ENCODE measurements around the gene PJA2.

PJA2 gene

GRCh38 chr5:109387408-109387974 lies 22.3 kb downstream of the PJA2 start:
- Histone ChIP-seq H3K9ac (ENCODE audit: low read depth in 1 of 2, low read length in 2 of 2) (no peak overlapping the region), H3K27me3 (ENCODE audit: control insufficient read depth in 2 of 2, insufficient read depth in 2 of 2, low read length in 2 of 2) (no peaks in the 10 kb centered on the region), H3K4me3 (ENCODE audit: low read length in 2 of 2) (no peak overlapping the region), H3K4me1 (ENCODE audit: control insufficient read depth in 2 of 2, insufficient read depth in 2 of 2, low read length in 2 of 2) (peaks cover 0 to 12% of the 10 kb centered on the region in 2 donors), H3K36me3 (ENCODE audit: control insufficient read depth in 2 of 2, insufficient read depth in 2 of 2, low read length in 2 of 2) (peaks cover 0 to 3% of the 10 kb centered on the region in 2 donors), H3K9me3 (ENCODE audit: control insufficient read depth in 2 of 2, low read length in 2 of 2) (no peaks in the 10 kb centered on the region), H3K27ac (ENCODE audit: low read depth in 2 of 2, low read length in 2 of 2) (no peak overlapping the region)

- H3K36me3 ChIP-seq (ENCODE audit: control insufficient read depth in 2 of 2, insufficient read depth in 2 of 2, low read length in 2 of 2), result peaks cover 31 to 33% of the 10 kb centered on the region in 2 donors
- H3K9me3 ChIP-seq (ENCODE audit: control insufficient read depth in 2 of 2, low read length in 2 of 2), result no peaks in the 10 kb centered on the region
- H3K4me1 ChIP-seq (ENCODE audit: control insufficient read depth in 2 of 2, insufficient read depth in 2 of 2, low read length in 2 of 2), result no peaks in the 10 kb centered on the region
- no peak overlapping the region for H3K27ac ChIP-seq (ENCODE audit: low read depth in 2 of 2, low read length in 2 of 2)
- no peak overlapping the region for H3K4me3 ChIP-seq (ENCODE audit: low read length in 2 of 2)
- no peak overlapping the region for H3K9ac ChIP-seq (ENCODE audit: low read depth in 1 of 2, low read length in 2 of 2)
- no peaks in the 10 kb centered on the region for H3K27me3 ChIP-seq (ENCODE audit: control insufficient read depth in 2 of 2, insufficient read depth in 2 of 2, low read length in 2 of 2)
These were observed 31.7 kb downstream of the PJA2 start for GRCh38 chr5:109378095-109378494.

- Histone ChIP-seq H3K27me3 (ENCODE audit: control insufficient read depth in 2 of 2, insufficient read depth in 2 of 2, low read length in 2 of 2) (no peaks in the 10 kb centered on the region), H3K27ac (ENCODE audit: low read depth in 2 of 2, low read length in 2 of 2) (no peak overlapping the region), H3K9me3 (ENCODE audit: control insufficient read depth in 2 of 2, low read length in 2 of 2) (no peaks in the 10 kb centered on the region), H3K4me3 (ENCODE audit: low read length in 2 of 2) (no peak overlapping the region), H3K36me3 (ENCODE audit: control insufficient read depth in 2 of 2, insufficient read depth in 2 of 2, low read length in 2 of 2) (peaks cover 20 to 21% of the 10 kb centered on the region in 2 donors), H3K4me1 (ENCODE audit: control insufficient read depth in 2 of 2, insufficient read depth in 2 of 2, low read length in 2 of 2) (no peaks in the 10 kb centered on the region), H3K9ac (ENCODE audit: low read depth in 1 of 2, low read length in 2 of 2) (no peak overlapping the region)
These were observed 35.1 kb downstream of the PJA2 start for GRCh38 chr5:109374625-109375024.

DNA sequence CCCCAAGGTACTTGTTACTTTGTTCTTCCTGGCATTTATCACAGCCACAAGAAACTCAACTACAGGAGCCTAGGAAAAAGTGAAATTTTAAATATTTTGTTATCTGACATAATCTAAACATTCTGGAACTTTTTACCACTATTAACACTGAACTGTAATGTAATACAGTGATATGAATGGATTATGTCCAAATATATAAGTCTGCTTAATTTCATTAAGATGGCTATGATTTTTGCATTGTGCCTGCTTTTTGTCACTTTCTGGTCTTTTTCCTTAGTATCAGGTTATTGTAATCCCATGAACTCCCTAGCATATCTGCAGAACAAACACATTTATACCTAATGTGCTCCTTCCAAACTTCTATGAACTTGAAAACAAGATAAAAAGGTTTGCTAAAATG lies 35.8 kb downstream of the PJA2 start:
- Histone ChIP-seq H3K27me3 (ENCODE audit: control insufficient read depth in 2 of 2, insufficient read depth in 2 of 2, low read length in 2 of 2) (no peaks in the 10 kb centered on the region), H3K4me3 (ENCODE audit: low read length in 2 of 2) (no peak overlapping the region), H3K4me1 (ENCODE audit: control insufficient read depth in 2 of 2, insufficient read depth in 2 of 2, low read length in 2 of 2) (no peaks in the 10 kb centered on the region), H3K9ac (ENCODE audit: low read depth in 1 of 2, low read length in 2 of 2) (no peak overlapping the region), H3K27ac (ENCODE audit: low read depth in 2 of 2, low read length in 2 of 2) (no peak overlapping the region), H3K36me3 (ENCODE audit: control insufficient read depth in 2 of 2, insufficient read depth in 2 of 2, low read length in 2 of 2) (peaks cover 19 to 25% of the 10 kb centered on the region in 2 donors), H3K9me3 (ENCODE audit: control insufficient read depth in 2 of 2, low read length in 2 of 2) (no peaks in the 10 kb centered on the region)

- Histone ChIP-seq H3K27me3 (ENCODE audit: control insufficient read depth in 2 of 2, insufficient read depth in 2 of 2, low read length in 2 of 2) (no peaks in the 10 kb centered on the region), H3K4me1 (ENCODE audit: control insufficient read depth in 2 of 2, insufficient read depth in 2 of 2, low read length in 2 of 2) (no peaks in the 10 kb centered on the region), H3K9ac (ENCODE audit: low read depth in 1 of 2, low read length in 2 of 2) (no peak overlapping the region), H3K27ac (ENCODE audit: low read depth in 2 of 2, low read length in 2 of 2) (no peak overlapping the region), H3K4me3 (ENCODE audit: low read length in 2 of 2) (no peak overlapping the region), H3K36me3 (ENCODE audit: control insufficient read depth in 2 of 2, insufficient read depth in 2 of 2, low read length in 2 of 2) (peaks cover 23 to 27% of the 10 kb centered on the region in 2 donors), H3K9me3 (ENCODE audit: control insufficient read depth in 2 of 2, low read length in 2 of 2) (peaks cover 0 to 4% of the 10 kb centered on the region in 2 donors)
These were observed 39.4 kb downstream of the PJA2 start for GRCh38 chr5:109370343-109370742.

DNA sequence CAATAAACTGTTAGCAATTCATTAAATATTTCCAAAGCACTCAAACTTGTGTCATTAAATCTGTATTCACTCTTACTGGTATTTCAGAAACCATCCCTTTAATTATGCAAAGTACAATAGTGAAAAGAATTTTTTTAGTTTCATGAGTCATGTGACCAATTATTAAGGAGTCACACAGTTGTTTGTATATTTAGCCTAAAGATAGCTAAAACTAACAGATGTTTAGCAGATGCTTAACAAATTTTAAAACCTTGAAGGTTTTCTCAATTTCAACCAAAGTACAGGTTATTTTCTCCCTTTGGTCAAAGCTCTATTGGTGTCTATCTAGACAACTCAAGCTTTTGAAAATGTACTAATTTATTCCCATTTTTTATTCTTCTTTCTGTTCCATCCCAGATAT lies 44.1 kb downstream of the PJA2 start:
- Histone ChIP-seq H3K4me3 (ENCODE audit: low read length in 2 of 2) (no peak overlapping the region), H3K27ac (ENCODE audit: low read depth in 2 of 2, low read length in 2 of 2) (no peak overlapping the region), H3K36me3 (ENCODE audit: control insufficient read depth in 2 of 2, insufficient read depth in 2 of 2, low read length in 2 of 2) (peaks cover 35 to 40% of the 10 kb centered on the region in 2 donors), H3K27me3 (ENCODE audit: control insufficient read depth in 2 of 2, insufficient read depth in 2 of 2, low read length in 2 of 2) (no peaks in the 10 kb centered on the region), H3K9me3 (ENCODE audit: control insufficient read depth in 2 of 2, low read length in 2 of 2) (peaks cover 0 to 4% of the 10 kb centered on the region in 2 donors), H3K9ac (ENCODE audit: low read depth in 1 of 2, low read length in 2 of 2) (no peak overlapping the region), H3K4me1 (ENCODE audit: control insufficient read depth in 2 of 2, insufficient read depth in 2 of 2, low read length in 2 of 2) (no peaks in the 10 kb centered on the region)

DNA sequence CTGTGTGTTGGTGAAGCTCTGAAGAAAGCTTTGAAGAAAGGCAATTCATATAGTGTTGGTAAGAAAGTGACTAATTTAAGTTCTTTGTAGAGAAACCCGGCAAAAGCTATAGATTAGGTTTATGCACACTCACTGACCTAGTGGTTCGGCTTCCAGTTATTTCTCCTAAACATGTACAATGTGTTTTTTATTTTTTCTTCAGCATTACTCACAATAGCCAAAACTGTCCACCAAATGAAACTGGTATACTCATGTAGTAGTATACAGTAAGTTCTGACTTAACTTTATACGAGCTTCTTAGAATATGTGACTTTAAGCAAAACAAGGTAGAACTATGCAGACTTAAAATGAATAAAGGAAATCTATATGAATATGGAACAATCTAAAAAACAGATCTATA lies 44.8 kb downstream of the PJA2 start:
- Histone ChIP-seq H3K36me3 (ENCODE audit: control insufficient read depth in 2 of 2, insufficient read depth in 2 of 2, low read length in 2 of 2) (peaks cover 35 to 46% of the 10 kb centered on the region in 2 donors), H3K9ac (ENCODE audit: low read depth in 1 of 2, low read length in 2 of 2) (no peak overlapping the region), H3K4me3 (ENCODE audit: low read length in 2 of 2) (no peak overlapping the region), H3K27ac (ENCODE audit: low read depth in 2 of 2, low read length in 2 of 2) (no peak overlapping the region), H3K9me3 (ENCODE audit: control insufficient read depth in 2 of 2, low read length in 2 of 2) (peaks cover 0 to 4% of the 10 kb centered on the region in 2 donors), H3K4me1 (ENCODE audit: control insufficient read depth in 2 of 2, insufficient read depth in 2 of 2, low read length in 2 of 2) (no peaks in the 10 kb centered on the region), H3K27me3 (ENCODE audit: control insufficient read depth in 2 of 2, insufficient read depth in 2 of 2, low read length in 2 of 2) (no peaks in the 10 kb centered on the region)

DNA sequence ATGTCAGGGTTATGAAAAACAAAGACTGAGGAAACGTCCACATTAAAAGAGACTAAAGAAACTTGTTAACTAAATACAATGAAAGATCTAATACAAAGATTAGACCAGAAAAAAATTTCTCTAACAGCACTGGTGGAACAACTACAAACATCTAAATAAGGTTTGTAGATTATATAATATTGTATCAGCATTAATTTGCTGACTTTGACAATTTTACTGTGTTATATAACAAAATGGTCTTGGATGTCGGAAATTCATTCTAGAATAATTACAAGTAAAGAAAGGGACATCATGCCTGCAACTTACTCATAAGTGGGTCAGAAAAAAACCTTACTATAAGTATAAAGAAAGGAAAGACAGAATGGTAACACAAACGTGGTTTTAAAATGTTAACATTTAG lies 50.1 kb downstream of the PJA2 start:
- Histone ChIP-seq H3K27me3 (ENCODE audit: control insufficient read depth in 2 of 2, insufficient read depth in 2 of 2, low read length in 2 of 2) (no peaks in the 10 kb centered on the region), H3K9me3 (ENCODE audit: control insufficient read depth in 2 of 2, low read length in 2 of 2) (no peaks in the 10 kb centered on the region), H3K9ac (ENCODE audit: low read depth in 1 of 2, low read length in 2 of 2) (no peak overlapping the region), H3K36me3 (ENCODE audit: control insufficient read depth in 2 of 2, insufficient read depth in 2 of 2, low read length in 2 of 2) (peaks cover 18 to 40% of the 10 kb centered on the region in 2 donors), H3K4me1 (ENCODE audit: control insufficient read depth in 2 of 2, insufficient read depth in 2 of 2, low read length in 2 of 2) (no peaks in the 10 kb centered on the region), H3K27ac (ENCODE audit: low read depth in 2 of 2, low read length in 2 of 2) (no peak overlapping the region), H3K4me3 (ENCODE audit: low read length in 2 of 2) (no peak overlapping the region)

DNA sequence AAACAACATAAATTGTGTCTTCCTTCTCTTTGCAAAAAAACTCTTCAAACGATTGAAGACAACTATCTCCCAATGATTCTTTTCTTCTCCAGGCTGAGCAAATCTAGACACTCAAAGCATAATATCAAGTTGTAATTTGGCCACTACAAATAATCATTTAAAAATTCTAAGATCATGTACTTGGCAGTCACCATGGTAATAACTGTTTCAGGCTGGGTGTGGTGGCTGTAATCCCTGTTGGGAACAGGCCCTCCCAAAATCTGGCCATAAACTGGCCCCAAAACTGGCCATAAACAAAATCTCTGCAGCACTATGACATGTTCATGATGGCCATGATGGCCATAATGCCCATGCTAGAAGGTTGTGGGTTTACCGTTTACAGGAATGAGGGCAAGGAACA lies 52.0 kb downstream of the PJA2 start:
- H3K9me3 ChIP-seq (ENCODE audit: control insufficient read depth in 2 of 2, low read length in 2 of 2), result no peaks in the 10 kb centered on the region
- no peak overlapping the region for H3K9ac ChIP-seq (ENCODE audit: low read depth in 1 of 2, low read length in 2 of 2)
- no peak overlapping the region for H3K4me3 ChIP-seq (ENCODE audit: low read length in 2 of 2)
- H3K36me3 ChIP-seq (ENCODE audit: control insufficient read depth in 2 of 2, insufficient read depth in 2 of 2, low read length in 2 of 2), result peaks cover 18 to 39% of the 10 kb centered on the region in 2 donors
- no peaks in the 10 kb centered on the region for H3K4me1 ChIP-seq (ENCODE audit: control insufficient read depth in 2 of 2, insufficient read depth in 2 of 2, low read length in 2 of 2)
- H3K27ac ChIP-seq (ENCODE audit: low read depth in 2 of 2, low read length in 2 of 2), result no peak overlapping the region
- no peaks in the 10 kb centered on the region for H3K27me3 ChIP-seq (ENCODE audit: control insufficient read depth in 2 of 2, insufficient read depth in 2 of 2, low read length in 2 of 2)

- Histone ChIP-seq H3K9me3 (ENCODE audit: control insufficient read depth in 2 of 2, low read length in 2 of 2) (no peaks in the 10 kb centered on the region), H3K36me3 (ENCODE audit: control insufficient read depth in 2 of 2, insufficient read depth in 2 of 2, low read length in 2 of 2) (peaks cover 17 to 18% of the 10 kb centered on the region in 2 donors), H3K4me1 (ENCODE audit: control insufficient read depth in 2 of 2, insufficient read depth in 2 of 2, low read length in 2 of 2) (no peaks in the 10 kb centered on the region), H3K27me3 (ENCODE audit: control insufficient read depth in 2 of 2, insufficient read depth in 2 of 2, low read length in 2 of 2) (no peaks in the 10 kb centered on the region), H3K27ac (ENCODE audit: low read depth in 2 of 2, low read length in 2 of 2) (no peak overlapping the region), H3K9ac (ENCODE audit: low read depth in 1 of 2, low read length in 2 of 2) (no peak overlapping the region), H3K4me3 (ENCODE audit: low read length in 2 of 2) (no peak overlapping the region)
These were observed 55.0 kb downstream of the PJA2 start for GRCh38 chr5:109354761-109355160.

Data from mucosa of rectum (tissue), 2 donors.